Muscle of leg (tissue), 11 donors: ENCODE measurements around the gene DNAJC1. TPM values are rescaled to one million over a fixed set of nuclear protein-coding genes. Genes with fewer than 3 reads are reported as not detected.
"Not testable (repeated sequence)": the region's sequence is repeated elsewhere in the genome, so short reads cannot be mapped to it uniquely, and the experiment has no call there.

Source experiments
- DNase-seq: peaks from one replicate; pipeline ENCODE4 v3.0.0; 2013
- H3K27ac ChIP-seq: one replicate; pipeline ENCODE4 v1.5.1; 2013; ENCODE audit warnings: mild to moderate bottlenecking, low read length, control low read depth
- H3K27me3 ChIP-seq: one replicate; pipeline ENCODE4 v1.6.1; 2013; ENCODE audit warnings: low read length; ENCODE audit not compliant: control insufficient read depth, insufficient read depth
- H3K36me3 ChIP-seq: one replicate; pipeline ENCODE4 v1.6.1; 2013; ENCODE audit warnings: low read length; ENCODE audit not compliant: control insufficient read depth, insufficient read depth
- H3K4me1 ChIP-seq: one replicate; pipeline ENCODE4 v1.6.1; 2013; ENCODE audit warnings: low read length; ENCODE audit not compliant: control insufficient read depth, insufficient read depth
- H3K4me3 ChIP-seq: one replicate; pipeline ENCODE4 v1.5.1; 2013; ENCODE audit warnings: low read length, control low read depth
- H3K9me3 ChIP-seq: replicated peaks from 2 replicates; pipeline ENCODE4 v1.6.1; 2013; ENCODE audit warnings: low read depth, low read length; ENCODE audit not compliant: control insufficient read depth
- WGBS: methylation state at CpG from one replicate; pipeline ENCODE4 v1.1.5; 2013; ENCODE audit warnings: missing lambda C conversion rate; ENCODE audit not compliant: insufficient coverage; 5-methylcytosine and 5-hydroxymethylcytosine counted together
- polyA plus RNA-seq, 8 donors: library from polyadenylated mRNA; unstranded; fragments of 120-200 nt; gene quantifications; one replicate each; pipeline versions ENCODE4 v1.2.1 to v1.2.3, GENCODE V29; 2013; ENCODE audit warnings: inconsistent platforms in 1 of 8, low replicate concordance in 1 of 8; ENCODE audit not compliant: insufficient read length in 8 of 8, insufficient read depth in 1 of 8
- total RNA-seq: library from RNA; stranded (reverse); fragments of 120-200 nt; gene quantifications from one replicate; pipeline ENCODE4 v1.2.4, GENCODE V29; 2013

The DNAJC1 gene
- total and polyA plus RNA-seq, 9 donors: 11.5 to 19.6 (median 12.8) TPM

DNA sequence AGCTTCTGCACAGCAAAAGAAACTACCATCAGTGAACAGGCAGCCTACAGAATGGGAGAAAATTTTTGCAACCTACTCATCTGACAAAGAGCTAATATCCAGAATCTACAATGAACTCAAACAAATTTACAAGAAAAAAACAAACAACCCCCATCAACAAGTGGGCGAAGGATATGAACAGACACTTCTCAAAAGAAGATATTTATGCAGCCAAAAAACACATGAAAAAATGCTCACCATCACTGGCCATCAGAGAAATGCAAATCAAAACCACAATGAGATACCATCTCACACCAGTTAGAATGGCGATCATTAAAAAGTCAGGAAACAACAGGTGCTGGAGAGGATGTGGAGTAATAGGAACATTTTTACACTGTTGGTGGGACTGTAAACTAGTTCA lies 162.3 kb downstream of the DNAJC1 start:
- WGBS: no CpG with 5 or more reads among the region's 2 CpGs
- not testable (repeated sequence) for DNase-seq, H3K4me3 ChIP-seq, H3K4me1 ChIP-seq, H3K27me3 ChIP-seq, H3K27ac ChIP-seq, H3K36me3 ChIP-seq, H3K9me3 ChIP-seq

DNA sequence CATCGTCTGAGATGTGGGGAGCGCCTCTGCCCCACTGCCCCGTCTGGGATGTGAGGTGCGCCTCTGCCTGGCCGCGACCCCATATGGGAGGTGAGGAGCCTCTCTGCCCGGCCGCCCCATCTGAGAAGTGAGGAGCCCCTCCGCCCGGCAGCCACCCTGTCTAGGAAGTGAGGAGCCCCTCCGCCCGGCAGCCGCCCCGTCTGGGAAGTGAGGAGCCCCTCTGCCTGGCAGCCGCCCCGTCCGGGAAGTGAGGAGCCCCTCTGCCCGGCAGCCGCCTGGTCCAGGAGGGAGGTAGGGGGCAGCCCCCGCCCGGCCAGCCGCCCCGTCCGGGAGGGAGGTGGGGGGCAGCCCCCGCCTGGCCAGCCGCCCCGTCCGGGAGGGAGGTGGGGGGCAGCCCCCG lies 166.0 kb downstream of the DNAJC1 start:
- not testable (repeated sequence) for H3K27ac ChIP-seq, DNase-seq, H3K4me3 ChIP-seq, H3K9me3 ChIP-seq, H3K4me1 ChIP-seq, H3K36me3 ChIP-seq, H3K27me3 ChIP-seq
- WGBS: no CpG with 5 or more reads among the region's 29 CpGs

DNA sequence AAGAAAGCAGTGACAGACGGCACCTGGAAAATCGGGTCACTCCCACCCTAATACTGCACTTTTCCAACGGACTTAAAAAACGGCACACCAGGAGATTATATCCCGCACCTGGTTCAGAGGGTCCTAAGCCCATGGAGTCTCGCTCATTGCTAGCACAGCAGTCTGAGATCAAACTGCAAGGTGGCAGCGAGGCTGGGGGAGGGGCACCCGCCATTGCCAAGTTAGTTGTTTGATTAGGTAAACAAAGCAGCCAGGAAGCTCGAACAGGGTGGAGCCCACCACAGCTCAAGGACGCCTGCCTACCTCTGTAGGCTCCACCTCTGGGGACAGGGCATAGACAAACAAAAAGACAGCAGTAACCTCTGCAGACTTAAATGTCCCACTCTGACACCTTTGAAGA lies 169.0 kb downstream of the DNAJC1 start:
- not testable (repeated sequence) for H3K27me3 ChIP-seq, H3K27ac ChIP-seq, H3K36me3 ChIP-seq, DNase-seq, H3K4me1 ChIP-seq, H3K4me3 ChIP-seq
- H3K9me3 ChIP-seq: peaks cover 13% of the 10 kb centered on the region
- WGBS: no CpG with 5 or more reads among the region's 10 CpGs

DNA sequence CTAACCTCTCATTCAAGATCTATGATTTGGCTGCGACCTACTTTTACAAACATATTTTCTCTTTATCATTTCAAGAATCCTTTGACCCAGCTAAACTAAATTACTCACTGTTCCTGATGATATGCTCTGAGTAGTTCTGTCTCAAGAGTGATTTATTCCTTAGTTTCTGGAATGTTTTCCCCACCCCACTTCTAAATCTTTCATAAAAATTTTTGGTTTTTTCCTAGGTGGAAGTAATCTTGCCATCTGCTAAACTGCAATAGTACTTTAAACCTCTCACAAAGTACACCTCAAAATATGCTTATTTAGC lies 170.8 kb downstream of the DNAJC1 start:
- Histone ChIP-seq H3K9me3 (peaks cover 24% of the 10 kb centered on the region), H3K36me3 (no peaks in the 10 kb centered on the region), H3K27me3 (no peaks in the 10 kb centered on the region), H3K27ac (no peak overlapping the region), H3K4me1 (no peaks in the 10 kb centered on the region), H3K4me3 (no peak overlapping the region)
- DNase-seq: no peak
- WGBS: no CpG with 5 or more reads among the region's 1 CpG

DNA sequence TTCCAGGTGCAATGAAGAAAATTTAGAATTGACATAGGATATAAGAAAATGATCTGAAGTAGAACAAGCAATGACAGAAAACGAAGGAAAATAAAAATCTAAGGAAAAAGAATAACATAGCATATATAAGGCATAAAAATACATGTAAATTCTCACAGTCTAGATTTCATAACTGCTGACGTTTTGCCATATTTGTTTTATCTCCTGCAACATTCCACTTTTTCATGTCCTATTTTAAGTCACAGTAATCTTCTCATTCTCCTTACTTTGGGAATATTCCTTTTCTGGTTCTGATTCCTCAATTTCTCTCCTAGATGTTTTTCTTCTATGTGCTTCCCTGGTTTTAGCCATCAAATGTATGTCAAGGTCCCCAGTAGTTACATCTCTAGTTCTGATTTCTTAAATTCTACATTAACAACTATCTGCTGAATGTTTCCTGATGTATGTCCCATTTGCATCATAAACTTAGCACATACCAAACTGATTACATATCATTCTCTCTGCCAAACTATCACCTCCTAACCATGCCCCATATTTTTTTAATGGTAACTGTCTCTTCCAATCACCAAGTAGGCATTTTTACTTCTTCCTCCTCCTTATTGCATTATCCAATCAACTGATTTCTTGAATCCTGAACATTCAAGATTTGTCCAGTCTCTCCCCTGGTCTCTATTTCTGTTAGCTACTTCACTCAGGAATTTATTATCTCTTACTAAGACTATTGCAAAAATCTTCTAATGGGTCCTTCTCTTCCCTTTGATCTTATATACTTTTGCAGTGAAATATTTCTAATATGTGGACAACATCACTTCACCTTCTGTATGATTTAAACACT lies 171.3 kb downstream of the DNAJC1 start:
- no CpG with 5 or more reads among the region's 2 CpGs for WGBS
- Histone ChIP-seq H3K27me3 (no peaks in the 10 kb centered on the region), H3K27ac (no peak overlapping the region), H3K36me3 (no peaks in the 10 kb centered on the region), H3K9me3 (peaks cover 27% of the 10 kb centered on the region), H3K4me1 (no peaks in the 10 kb centered on the region), H3K4me3 (no peak overlapping the region)
- no peak for DNase-seq

DNA sequence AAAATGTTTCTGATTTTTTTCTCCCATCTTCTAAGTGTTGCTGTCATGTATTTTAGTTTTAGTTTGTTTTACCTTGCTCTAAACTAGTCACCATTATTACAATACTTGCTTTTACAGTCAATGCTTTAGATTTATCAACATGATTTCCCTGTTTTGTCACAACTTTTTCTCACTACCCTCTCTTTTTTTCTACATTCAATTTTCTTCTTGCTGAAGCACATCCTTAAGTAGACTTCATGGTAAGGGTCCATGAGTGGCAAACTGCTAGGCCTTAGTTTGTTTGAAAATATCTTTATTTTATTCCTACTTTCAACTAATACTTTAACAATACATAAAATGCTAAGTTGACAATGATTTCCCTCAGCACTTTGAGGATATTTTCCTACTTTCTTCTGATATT lies 173.5 kb downstream of the DNAJC1 start:
- no peaks in the 10 kb centered on the region for H3K36me3 ChIP-seq
- no peak for DNase-seq
- H3K27me3 ChIP-seq: no peaks in the 10 kb centered on the region
- no peak overlapping the region for H3K4me3 ChIP-seq
- peaks cover 45% of the 10 kb centered on the region for H3K9me3 ChIP-seq
- H3K27ac ChIP-seq: no peak overlapping the region
- H3K4me1 ChIP-seq: no peaks in the 10 kb centered on the region

DNA sequence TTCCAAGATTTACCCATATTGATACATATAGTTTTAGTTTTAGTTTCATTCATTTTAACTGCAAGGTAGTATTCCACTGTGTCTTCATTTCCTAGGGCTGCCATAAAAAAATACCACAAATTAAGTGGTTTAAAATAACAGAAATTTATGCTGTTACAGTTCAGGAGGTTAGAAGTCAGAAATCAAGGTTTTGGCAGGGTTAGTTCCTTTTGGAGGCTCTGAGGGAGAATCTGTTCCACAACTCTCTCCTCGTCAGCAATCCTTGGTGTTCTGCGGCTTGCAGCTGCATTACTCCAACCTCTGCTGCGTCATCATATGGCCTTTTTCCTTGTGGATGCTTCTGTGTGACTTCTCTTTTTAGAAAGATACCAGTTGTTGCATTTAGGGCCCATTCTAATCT lies 176.2 kb downstream of the DNAJC1 start:
- no peak for DNase-seq
- WGBS: no CpG with 5 or more reads among the region's 3 CpGs
- H3K27ac ChIP-seq: no peak overlapping the region
- H3K4me3 ChIP-seq: no peak overlapping the region
- peaks cover 45% of the 10 kb centered on the region for H3K9me3 ChIP-seq
- no peaks in the 10 kb centered on the region for H3K4me1 ChIP-seq
- no peaks in the 10 kb centered on the region for H3K36me3 ChIP-seq
- H3K27me3 ChIP-seq: no peaks in the 10 kb centered on the region

DNA sequence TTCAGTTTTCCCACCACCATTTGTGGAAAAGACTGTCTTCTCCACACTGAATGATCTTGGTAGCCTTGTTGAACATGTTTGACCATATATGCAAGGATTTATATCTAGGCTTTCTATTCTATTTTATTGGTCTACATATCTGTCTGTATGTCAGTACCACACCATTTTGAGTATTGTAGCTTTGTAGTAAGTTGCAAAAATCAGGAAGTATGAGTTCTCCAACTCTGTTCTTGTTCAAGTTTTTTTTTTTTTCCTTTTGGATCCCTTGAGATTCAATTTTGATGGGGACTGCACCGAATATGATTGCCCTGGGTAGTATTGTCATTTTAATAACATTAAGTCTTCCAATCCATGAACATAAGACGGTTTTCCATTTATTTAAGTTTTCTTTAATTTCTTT lies 176.8 kb downstream of the DNAJC1 start:
- peaks cover 45% of the 10 kb centered on the region for H3K9me3 ChIP-seq

DNA sequence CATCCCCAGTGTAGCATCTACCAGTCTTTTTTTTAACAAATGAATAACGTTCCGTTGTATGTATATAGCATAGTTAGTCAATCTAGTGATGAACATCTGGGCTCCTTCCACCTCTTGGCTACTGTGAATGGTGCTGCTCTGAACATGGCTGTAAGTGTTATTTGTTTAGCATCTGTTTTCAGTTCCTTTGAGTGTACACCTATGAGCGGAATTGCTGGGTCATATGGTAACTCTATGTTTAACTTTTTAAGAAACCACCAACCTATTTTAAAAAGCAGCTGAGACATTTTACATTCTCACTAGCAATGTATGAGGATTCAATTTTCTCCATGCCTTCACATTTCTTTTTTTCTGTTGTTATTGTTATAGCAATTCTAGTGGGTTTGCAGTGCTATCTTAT lies 178.2 kb downstream of the DNAJC1 start:
- no peaks in the 10 kb centered on the region for H3K27me3 ChIP-seq
- WGBS: 100% methylated on average over 2 of the region's 3 CpGs
- no peaks in the 10 kb centered on the region for H3K4me1 ChIP-seq
- no peaks in the 10 kb centered on the region for H3K36me3 ChIP-seq
- H3K4me3 ChIP-seq: no peak overlapping the region
- peaks cover 40% of the 10 kb centered on the region for H3K9me3 ChIP-seq
- no peak overlapping the region for H3K27ac ChIP-seq
- DNase-seq: no peak

More for the DNA sequence above, 176.8 kb downstream of the DNAJC1 start:
- WGBS: no CpG with 5 or more reads among the region's 2 CpGs
- Histone ChIP-seq H3K4me1 (no peaks in the 10 kb centered on the region), H3K27ac (no peak overlapping the region), H3K4me3 (no peak overlapping the region), H3K27me3 (no peaks in the 10 kb centered on the region), H3K36me3 (no peaks in the 10 kb centered on the region)
- no peak for DNase-seq

DNA sequence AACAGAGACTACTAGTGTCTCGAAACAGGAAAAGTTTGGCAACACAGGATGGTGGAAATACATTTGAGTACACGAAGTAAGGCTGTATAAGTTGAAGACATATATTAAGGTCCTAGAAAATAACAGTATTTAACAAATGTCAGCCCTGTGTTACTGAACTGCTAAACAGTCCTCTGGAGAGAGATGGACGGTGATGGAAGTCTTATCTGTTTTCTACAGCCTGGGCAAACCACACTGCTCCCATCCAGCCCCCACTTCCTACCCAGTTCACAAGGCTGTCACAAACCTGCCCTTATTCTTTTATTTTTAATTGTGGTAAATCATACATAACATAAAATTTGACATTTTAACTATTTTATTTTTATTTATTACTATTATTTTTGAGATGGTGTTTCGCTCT lies 179.1 kb downstream of the DNAJC1 start:
- no CpG with 5 or more reads among the region's 4 CpGs for WGBS
- Histone ChIP-seq H3K36me3 (no peaks in the 10 kb centered on the region), H3K4me1 (no peaks in the 10 kb centered on the region), H3K27me3 (no peaks in the 10 kb centered on the region), H3K4me3 (no peak overlapping the region), H3K27ac (no peak overlapping the region), H3K9me3 (peaks cover 32% of the 10 kb centered on the region)
- no peak for DNase-seq

DNA sequence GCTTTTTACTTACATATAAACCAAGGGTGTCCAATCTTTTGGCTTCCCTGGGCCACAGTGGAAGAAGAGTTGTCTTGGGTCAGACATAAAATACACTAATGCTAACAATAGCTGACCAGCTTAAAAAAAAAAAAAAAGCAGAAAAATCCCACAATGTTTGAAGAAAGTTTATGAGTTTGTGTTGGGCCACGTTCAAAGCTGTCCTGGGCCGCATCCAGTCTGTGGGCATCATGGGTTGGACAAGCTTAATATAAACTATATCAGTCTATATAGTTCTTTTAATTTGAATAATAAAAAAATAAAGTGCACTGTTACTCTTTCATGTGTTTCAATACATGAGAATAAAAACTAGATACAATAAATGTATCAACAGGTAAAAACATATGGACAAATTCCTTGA lies 179.9 kb downstream of the DNAJC1 start:
- no peaks in the 10 kb centered on the region for H3K36me3 ChIP-seq
- WGBS: no CpG with 5 or more reads among the region's 2 CpGs
- H3K4me1 ChIP-seq: no peaks in the 10 kb centered on the region

More for the DNA sequence above, 179.9 kb downstream of the DNAJC1 start:
- H3K4me3 ChIP-seq: no peak overlapping the region
- no peaks in the 10 kb centered on the region for H3K27me3 ChIP-seq
- DNase-seq: no peak
- H3K27ac ChIP-seq: no peak overlapping the region
- peaks cover 28% of the 10 kb centered on the region for H3K9me3 ChIP-seq
